NB4 (cell line): ENCODE results near the gene KIFAP3.

Experiments
- DNase-seq: peaks from one replicate; pipeline ENCODE4 v3.0.0; 2010; ENCODE audit warnings: low read depth
- H3K4me3 ChIP-seq: one replicate; pipeline ENCODE4 v1.5.1; 2011; ENCODE audit warnings: mild to moderate bottlenecking, low read depth, low read length, moderate library complexity
- CTCF ChIP-seq: IDR thresholded peaks from one replicate; pipeline ENCODE4 v1.5.1; 2012; ENCODE audit warnings: low read depth, low read length
- MAX ChIP-seq: IDR thresholded peaks from 2 replicates; pipeline ENCODE4 v1.6.1; 2011; ENCODE audit warnings: low read depth, low read length
- MYC ChIP-seq: IDR thresholded peaks from 2 replicates; pipeline ENCODE4 v1.6.1; 2011; ENCODE audit warnings: low read depth, low read length
- POLR2A ChIP-seq: IDR thresholded peaks from 2 replicates; pipeline ENCODE4 v1.6.1; 2011; ENCODE audit warnings: mild to moderate bottlenecking; ENCODE audit not compliant: insufficient read length; ENCODE audit errors: extremely low read depth

KIFAP3 gene

GRCh38 chr1:169914531-169914930, 160.0 kb downstream of the KIFAP3 start:
- DNase-seq = no peak
- no peak for TF ChIP-seq MAX
- TF ChIP-seq CTCF = no peak
- TF ChIP-seq POLR2A = no peak
- TF ChIP-seq MYC = no peak
- no peak overlapping the region for H3K4me3 ChIP-seq

DNA sequence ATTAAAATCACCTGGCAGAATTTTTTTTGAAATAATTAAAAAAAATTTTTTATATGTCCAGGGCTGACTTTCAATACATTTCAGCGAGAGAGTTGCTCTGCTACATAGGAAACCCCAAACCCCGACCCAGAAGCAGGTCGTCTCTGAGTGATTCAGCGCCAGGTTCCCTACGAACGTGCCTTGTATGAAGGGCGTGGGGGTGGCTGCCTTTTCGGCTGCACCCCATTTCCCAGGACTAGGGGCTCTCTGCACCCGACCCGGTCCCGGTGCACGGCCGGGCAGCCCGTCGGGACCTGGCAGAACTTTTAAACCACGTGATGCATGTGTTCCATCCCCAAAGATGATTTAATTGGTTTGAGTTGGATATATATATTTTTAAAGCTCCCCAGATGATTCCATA, 165.0 kb downstream of the KIFAP3 start:
- H3K4me3 ChIP-seq = no peak overlapping the region
- TF ChIP-seq MAX = no peak
- TF ChIP-seq MYC = no peak
- TF ChIP-seq POLR2A = no peak
- TF ChIP-seq CTCF = no peak
- DNase-seq = no peak

DNA sequence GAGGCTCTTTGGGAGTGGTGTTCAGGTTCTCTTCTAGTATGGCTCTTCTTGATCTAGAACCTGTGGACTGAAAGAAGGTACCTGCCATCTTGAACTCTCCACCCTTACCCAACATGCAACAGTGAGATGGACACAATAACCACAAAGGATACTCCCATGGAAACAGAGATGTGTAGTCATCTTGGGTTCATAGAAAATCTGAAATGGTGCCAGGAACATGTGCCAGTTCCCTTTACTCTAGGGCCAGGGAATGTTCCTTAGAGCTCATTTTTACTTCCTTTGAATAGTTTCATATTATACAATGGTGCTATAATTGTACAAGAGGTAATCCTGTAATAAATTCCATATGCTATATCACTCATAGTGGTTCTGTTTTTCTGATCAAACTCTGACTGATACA, 167.6 kb downstream of the KIFAP3 start:
- H3K4me3 ChIP-seq = no peak overlapping the region
- no peak for DNase-seq
- TF ChIP-seq CTCF = no peak

- TF ChIP-seq POLR2A (no peak), MYC (no peak), MAX (no peak), CTCF (no peak)
- no peak for DNase-seq
- no peak overlapping the region for H3K4me3 ChIP-seq
Observed at GRCh38 chr1:169904834-169905233, 169.7 kb downstream of the KIFAP3 start.

- no peak for TF ChIP-seq POLR2A
- no peak for TF ChIP-seq MAX
- no peak for TF ChIP-seq CTCF
- no peak for TF ChIP-seq MYC
- H3K4me3 ChIP-seq = no peak overlapping the region
- no peak for DNase-seq
Observed at GRCh38 chr1:169902751-169903150, 171.7 kb downstream of the KIFAP3 start.

- no peak for DNase-seq
- H3K4me3 ChIP-seq = no peak overlapping the region
- TF ChIP-seq MAX (no peak), POLR2A (no peak), MYC (no peak), CTCF (no peak)
Observed at GRCh38 chr1:169901115-169901514, 173.4 kb downstream of the KIFAP3 start.
